Liver (tissue), 3 donors: ENCODE data around the gene UROC1.

Source experiments
- FOXA1 ChIP-seq: IDR thresholded peaks from 2 replicates; pipeline ENCODE4 v1.6.1; 2016; ENCODE audit warnings: antibody characterized with exemption
- JUND ChIP-seq, 2 donors: IDR thresholded peaks; 2 replicates each; pipeline ENCODE4 v1.6.1; 2016; ENCODE audit warnings: antibody characterized with exemption in 2 of 2
- RAD21 ChIP-seq, 2 donors: IDR thresholded peaks; 2 replicates each; pipeline ENCODE4 v1.6.1; 2016; ENCODE audit warnings: antibody characterized with exemption in 2 of 2, mild to moderate bottlenecking in 2 of 2
- RXRA ChIP-seq, 2 donors: IDR thresholded peaks; 2 replicates each; pipeline ENCODE4 v1.6.1; 2017 to 2018; ENCODE audit warnings: antibody characterized with exemption in 2 of 2, mild to moderate bottlenecking in 1 of 2
- TAF1 ChIP-seq: conservative IDR thresholded peaks from 2 replicates; pipeline ENCODE4 v1.6.1; 2016; ENCODE audit warnings: antibody characterized with exemption, mild to moderate bottlenecking
- TF ChIP-seq, protein P1 (sequence below): fragments of 150-350 bp; IDR thresholded peaks from 2 replicates; pipeline ENCODE4 v1.5.1; 2017; ENCODE audit warnings: improper control_type of control experiment, low read depth, low read length; ENCODE audit not compliant: missing input control
- TF ChIP-seq, protein P2 (sequence below): IDR thresholded peaks from 2 replicates; pipeline ENCODE4 v1.6.1; 2016; ENCODE audit warnings: antibody characterized with exemption, mild to moderate bottlenecking
- TF ChIP-seq, protein P3 (sequence below): IDR thresholded peaks from 2 replicates; pipeline ENCODE4 v1.6.1; 2016; ENCODE audit warnings: antibody characterized with exemption
- TF ChIP-seq, protein P4 (sequence below): IDR thresholded peaks from 2 replicates; pipeline ENCODE4 v1.6.1; 2016; ENCODE audit warnings: antibody characterized with exemption
- donor health status: healthy.
- donor health status: healthy.

DNA sequence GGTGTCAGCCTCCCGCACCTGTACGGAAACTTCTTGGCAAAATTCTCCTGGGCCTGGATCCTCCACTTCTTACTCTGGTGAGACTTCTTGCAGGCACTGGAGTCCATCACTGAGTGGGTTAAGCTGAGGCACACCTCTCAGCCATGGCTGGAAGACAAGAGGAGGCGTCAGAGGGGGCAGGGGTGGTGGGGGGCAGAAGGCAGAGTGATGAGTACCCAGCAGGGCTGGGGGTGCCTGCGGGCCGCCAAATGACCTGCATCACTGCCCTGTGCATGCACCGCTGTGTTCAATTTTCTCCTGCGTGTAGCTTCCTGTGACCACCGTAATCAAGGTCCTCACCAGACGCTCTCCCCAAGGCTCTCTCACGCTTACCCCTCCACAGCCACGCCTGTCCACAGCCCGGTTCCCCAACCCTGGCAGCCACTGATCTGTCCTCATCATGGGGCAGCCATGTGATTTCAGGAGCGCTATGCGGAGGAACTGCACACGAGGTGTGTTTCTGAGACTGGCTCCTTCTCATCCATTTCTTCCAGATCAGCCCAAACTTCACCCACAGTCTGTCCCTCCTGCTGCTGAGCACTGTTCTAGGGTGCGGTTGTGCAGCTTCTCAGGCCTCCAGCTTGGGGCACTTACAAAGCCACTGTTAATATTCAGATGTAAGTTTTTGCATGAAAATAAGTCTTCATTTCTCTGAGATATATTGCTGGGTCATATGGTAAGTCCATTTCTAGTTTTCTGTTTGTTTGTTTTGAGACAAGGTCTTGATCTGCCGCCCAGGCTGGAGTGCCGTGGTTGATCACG, 35.9 kb upstream of the UROC1 start:
- TF ChIP-seq, protein P1, sequence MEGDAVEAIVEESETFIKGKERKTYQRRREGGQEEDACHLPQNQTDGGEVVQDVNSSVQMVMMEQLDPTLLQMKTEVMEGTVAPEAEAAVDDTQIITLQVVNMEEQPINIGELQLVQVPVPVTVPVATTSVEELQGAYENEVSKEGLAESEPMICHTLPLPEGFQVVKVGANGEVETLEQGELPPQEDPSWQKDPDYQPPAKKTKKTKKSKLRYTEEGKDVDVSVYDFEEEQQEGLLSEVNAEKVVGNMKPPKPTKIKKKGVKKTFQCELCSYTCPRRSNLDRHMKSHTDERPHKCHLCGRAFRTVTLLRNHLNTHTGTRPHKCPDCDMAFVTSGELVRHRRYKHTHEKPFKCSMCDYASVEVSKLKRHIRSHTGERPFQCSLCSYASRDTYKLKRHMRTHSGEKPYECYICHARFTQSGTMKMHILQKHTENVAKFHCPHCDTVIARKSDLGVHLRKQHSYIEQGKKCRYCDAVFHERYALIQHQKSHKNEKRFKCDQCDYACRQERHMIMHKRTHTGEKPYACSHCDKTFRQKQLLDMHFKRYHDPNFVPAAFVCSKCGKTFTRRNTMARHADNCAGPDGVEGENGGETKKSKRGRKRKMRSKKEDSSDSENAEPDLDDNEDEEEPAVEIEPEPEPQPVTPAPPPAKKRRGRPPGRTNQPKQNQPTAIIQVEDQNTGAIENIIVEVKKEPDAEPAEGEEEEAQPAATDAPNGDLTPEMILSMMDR = no peak
- TF ChIP-seq, protein P2, sequence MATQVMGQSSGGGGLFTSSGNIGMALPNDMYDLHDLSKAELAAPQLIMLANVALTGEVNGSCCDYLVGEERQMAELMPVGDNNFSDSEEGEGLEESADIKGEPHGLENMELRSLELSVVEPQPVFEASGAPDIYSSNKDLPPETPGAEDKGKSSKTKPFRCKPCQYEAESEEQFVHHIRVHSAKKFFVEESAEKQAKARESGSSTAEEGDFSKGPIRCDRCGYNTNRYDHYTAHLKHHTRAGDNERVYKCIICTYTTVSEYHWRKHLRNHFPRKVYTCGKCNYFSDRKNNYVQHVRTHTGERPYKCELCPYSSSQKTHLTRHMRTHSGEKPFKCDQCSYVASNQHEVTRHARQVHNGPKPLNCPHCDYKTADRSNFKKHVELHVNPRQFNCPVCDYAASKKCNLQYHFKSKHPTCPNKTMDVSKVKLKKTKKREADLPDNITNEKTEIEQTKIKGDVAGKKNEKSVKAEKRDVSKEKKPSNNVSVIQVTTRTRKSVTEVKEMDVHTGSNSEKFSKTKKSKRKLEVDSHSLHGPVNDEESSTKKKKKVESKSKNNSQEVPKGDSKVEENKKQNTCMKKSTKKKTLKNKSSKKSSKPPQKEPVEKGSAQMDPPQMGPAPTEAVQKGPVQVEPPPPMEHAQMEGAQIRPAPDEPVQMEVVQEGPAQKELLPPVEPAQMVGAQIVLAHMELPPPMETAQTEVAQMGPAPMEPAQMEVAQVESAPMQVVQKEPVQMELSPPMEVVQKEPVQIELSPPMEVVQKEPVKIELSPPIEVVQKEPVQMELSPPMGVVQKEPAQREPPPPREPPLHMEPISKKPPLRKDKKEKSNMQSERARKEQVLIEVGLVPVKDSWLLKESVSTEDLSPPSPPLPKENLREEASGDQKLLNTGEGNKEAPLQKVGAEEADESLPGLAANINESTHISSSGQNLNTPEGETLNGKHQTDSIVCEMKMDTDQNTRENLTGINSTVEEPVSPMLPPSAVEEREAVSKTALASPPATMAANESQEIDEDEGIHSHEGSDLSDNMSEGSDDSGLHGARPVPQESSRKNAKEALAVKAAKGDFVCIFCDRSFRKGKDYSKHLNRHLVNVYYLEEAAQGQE = no peak
- TF ChIP-seq RXRA (IDR thresholded peaks at IDR 0.05) (no peak), RAD21 (IDR thresholded peaks at IDR 0.05) (no peak), TAF1 (no peak), FOXA1 (no peak), JUND (IDR thresholded peaks at IDR 0.05) (no peak)
- TF ChIP-seq, protein P3, sequence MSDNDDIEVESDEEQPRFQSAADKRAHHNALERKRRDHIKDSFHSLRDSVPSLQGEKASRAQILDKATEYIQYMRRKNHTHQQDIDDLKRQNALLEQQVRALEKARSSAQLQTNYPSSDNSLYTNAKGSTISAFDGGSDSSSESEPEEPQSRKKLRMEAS = no peak
- TF ChIP-seq, protein P4, sequence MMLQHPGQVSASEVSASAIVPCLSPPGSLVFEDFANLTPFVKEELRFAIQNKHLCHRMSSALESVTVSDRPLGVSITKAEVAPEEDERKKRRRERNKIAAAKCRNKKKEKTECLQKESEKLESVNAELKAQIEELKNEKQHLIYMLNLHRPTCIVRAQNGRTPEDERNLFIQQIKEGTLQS = no peak
